Cerebellar nuclear complex (tissue), 1 donor: Measurements from ENCODE around the gene MITF.

Source experiments
- DNase-seq, 2 experiments: peaks; one replicate each; lab custom pipeline; 2025; lab: John Stamatoyannopoulos, UW

The MITF gene

GRCh38 chr3:69755795-69756194 is 16.5 kb downstream of the MITF start:
- no peak for DNase-seq

GRCh38 chr3:69761896-69762767 is 22.9 kb downstream of the MITF start:
- no peak for DNase-seq

- no peak for DNase-seq
Measured at GRCh38 chr3:69762768-69763229, 23.5 kb downstream of the MITF start.

- no peak for DNase-seq
Measured at GRCh38 chr3:69763458-69763857, 24.2 kb downstream of the MITF start.

GRCh38 chr3:69764121-69764741 is 25.0 kb downstream of the MITF start:
- DNase-seq: no peak

- DNase-seq: no peak
Measured at GRCh38 chr3:69764861-69765260, 25.6 kb downstream of the MITF start.

- DNase-seq: no peak
Measured at GRCh38 chr3:69766638-69767037, 27.4 kb downstream of the MITF start.

- no peak for DNase-seq
Measured at GRCh38 chr3:69767571-69767970, 28.3 kb downstream of the MITF start.

GRCh38 chr3:69768438-69768837 is 29.2 kb downstream of the MITF start:
- no peak for DNase-seq

- DNase-seq: no peak
Measured at GRCh38 chr3:69770219-69770618, 31.0 kb downstream of the MITF start.

- DNase-seq: no peak
Measured at GRCh38 chr3:69770976-69771634, 31.8 kb downstream of the MITF start.

- DNase-seq: no peak
Measured at GRCh38 chr3:69772152-69772867, 33.0 kb downstream of the MITF start.

- DNase-seq: no peak
Measured at GRCh38 chr3:69774029-69774428, 34.8 kb downstream of the MITF start.

- no peak for DNase-seq
Measured at GRCh38 chr3:69775751-69776150, 36.5 kb downstream of the MITF start.

- DNase-seq: no peak
Measured at GRCh38 chr3:69776289-69776688, 37.0 kb downstream of the MITF start.

- DNase-seq: no peak
Measured at GRCh38 chr3:69776920-69777581, 37.8 kb downstream of the MITF start.

GRCh38 chr3:69777582-69777967 is 38.3 kb downstream of the MITF start:
- DNase-seq: no peak

- no peak for DNase-seq
Measured at GRCh38 chr3:69781593-69781992, 42.3 kb downstream of the MITF start.

- DNase-seq: no peak
Measured at GRCh38 chr3:69784954-69785514, 45.8 kb downstream of the MITF start.

- DNase-seq: no peak
Measured at GRCh38 chr3:69785769-69786320, 46.6 kb downstream of the MITF start.

GRCh38 chr3:69786854-69787253 is 47.6 kb downstream of the MITF start:
- no peak for DNase-seq
